ENCODE results near the gene RUNX1.

RUNX1 gene

GRCh38 chr21:34904526-34905217, 144.4 kb downstream of the RUNX1 start:
- no peak for DNase-seq (ENCODE audit: extremely low read depth, insufficient read length)
- TF ChIP-seq, protein P1, sequence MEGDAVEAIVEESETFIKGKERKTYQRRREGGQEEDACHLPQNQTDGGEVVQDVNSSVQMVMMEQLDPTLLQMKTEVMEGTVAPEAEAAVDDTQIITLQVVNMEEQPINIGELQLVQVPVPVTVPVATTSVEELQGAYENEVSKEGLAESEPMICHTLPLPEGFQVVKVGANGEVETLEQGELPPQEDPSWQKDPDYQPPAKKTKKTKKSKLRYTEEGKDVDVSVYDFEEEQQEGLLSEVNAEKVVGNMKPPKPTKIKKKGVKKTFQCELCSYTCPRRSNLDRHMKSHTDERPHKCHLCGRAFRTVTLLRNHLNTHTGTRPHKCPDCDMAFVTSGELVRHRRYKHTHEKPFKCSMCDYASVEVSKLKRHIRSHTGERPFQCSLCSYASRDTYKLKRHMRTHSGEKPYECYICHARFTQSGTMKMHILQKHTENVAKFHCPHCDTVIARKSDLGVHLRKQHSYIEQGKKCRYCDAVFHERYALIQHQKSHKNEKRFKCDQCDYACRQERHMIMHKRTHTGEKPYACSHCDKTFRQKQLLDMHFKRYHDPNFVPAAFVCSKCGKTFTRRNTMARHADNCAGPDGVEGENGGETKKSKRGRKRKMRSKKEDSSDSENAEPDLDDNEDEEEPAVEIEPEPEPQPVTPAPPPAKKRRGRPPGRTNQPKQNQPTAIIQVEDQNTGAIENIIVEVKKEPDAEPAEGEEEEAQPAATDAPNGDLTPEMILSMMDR (IDR thresholded peaks at IDR 0.05; ENCODE audit: insufficient read depth, low read length, poor library complexity, severe bottlenecking) = no peak
- Histone ChIP-seq H3K36me3 (ENCODE audit: control insufficient read depth, insufficient read depth, low read length) (no peaks in the 10 kb centered on the region), H3K4me3 (replicated peaks; ENCODE audit: low read depth, low read length) (no peak overlapping the region), H3K27me3 (replicated peaks; ENCODE audit: control insufficient read depth, insufficient read depth, low read length) (no peaks in the 10 kb centered on the region)

DNA sequence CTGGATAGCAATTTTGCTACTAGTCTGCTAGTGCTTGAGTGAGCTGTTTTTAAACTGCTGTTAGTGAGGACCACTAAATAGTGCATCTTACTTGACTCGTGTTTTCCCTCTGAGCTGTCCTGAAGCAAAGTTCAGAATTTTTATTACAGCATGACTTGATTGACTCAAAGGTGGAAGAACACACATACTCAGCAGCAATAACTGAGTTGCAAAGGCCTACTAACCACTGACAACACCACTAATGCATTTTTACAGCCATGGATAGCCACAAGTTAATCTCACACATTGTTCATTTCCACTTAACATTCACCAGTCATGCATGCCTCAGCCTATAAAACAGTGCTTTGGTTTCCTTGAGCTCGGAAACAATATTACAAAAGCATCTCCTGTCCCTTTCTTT, 148.7 kb downstream of the RUNX1 start:
- no peak for DNase-seq (ENCODE audit: extremely low read depth, insufficient read length)
- no peaks in the 10 kb centered on the region for H3K36me3 ChIP-seq (ENCODE audit: control insufficient read depth, insufficient read depth, low read length)
- no peaks in the 10 kb centered on the region for H3K27me3 ChIP-seq (replicated peaks; ENCODE audit: control insufficient read depth, insufficient read depth, low read length)
- TF ChIP-seq, protein P1 (IDR thresholded peaks at IDR 0.05; ENCODE audit: insufficient read depth, low read length, poor library complexity, severe bottlenecking) = no peak
- no peak overlapping the region for H3K4me3 ChIP-seq (replicated peaks; ENCODE audit: low read depth, low read length)

DNA sequence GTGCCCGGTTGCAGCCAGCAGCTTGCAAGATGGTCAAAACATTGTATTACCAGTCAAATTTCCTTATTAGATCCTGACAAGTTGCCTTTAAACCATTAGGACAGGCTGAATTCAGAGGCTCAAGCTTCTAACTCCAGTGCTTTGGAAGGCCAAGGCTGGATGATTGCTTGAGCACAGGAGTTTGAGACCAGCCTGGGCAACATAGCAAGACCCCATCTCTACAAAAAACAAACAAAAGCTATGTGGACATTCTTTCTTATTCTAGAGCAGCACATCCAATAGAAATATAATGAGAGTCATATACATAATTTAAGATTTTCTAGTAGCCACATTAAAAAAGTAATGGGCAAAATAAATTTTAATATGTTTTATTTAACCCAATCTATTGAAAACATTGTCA, 149.3 kb downstream of the RUNX1 start:
- TF ChIP-seq, protein P1 (IDR thresholded peaks at IDR 0.05; ENCODE audit: insufficient read depth, low read length, poor library complexity, severe bottlenecking) = no peak

DNA sequence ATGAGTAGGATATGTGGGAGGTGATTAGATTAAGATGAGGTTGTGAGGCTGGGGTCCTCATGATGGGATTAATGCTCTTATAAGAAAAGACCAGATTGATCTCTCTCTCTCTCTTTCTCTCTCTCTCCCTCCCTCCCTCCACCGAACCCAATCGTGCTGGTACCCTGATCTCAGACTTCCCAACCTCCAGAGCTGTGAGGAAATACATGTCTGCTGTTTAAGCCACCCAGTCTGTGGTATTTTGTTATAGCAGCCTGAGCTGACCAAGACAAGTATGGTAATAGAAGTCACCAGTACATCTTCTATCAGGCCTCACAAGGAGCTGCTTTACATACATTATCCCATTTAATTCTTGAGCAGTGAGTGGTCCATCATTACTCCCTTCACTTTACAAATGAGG, 149.8 kb downstream of the RUNX1 start:
- TF ChIP-seq, protein P1 (IDR thresholded peaks at IDR 0.05; ENCODE audit: insufficient read depth, low read length, poor library complexity, severe bottlenecking) = no peak
- Histone ChIP-seq H3K27me3 (replicated peaks; ENCODE audit: control insufficient read depth, insufficient read depth, low read length) (no peaks in the 10 kb centered on the region), H3K4me3 (replicated peaks; ENCODE audit: low read depth, low read length) (no peak overlapping the region), H3K36me3 (ENCODE audit: control insufficient read depth, insufficient read depth, low read length) (no peaks in the 10 kb centered on the region)
- no peak for DNase-seq (ENCODE audit: extremely low read depth, insufficient read length)

More for the DNA sequence above, 149.3 kb downstream of the RUNX1 start:
- DNase-seq (ENCODE audit: extremely low read depth, insufficient read length) = no peak
- Histone ChIP-seq H3K36me3 (ENCODE audit: control insufficient read depth, insufficient read depth, low read length) (no peaks in the 10 kb centered on the region), H3K27me3 (replicated peaks; ENCODE audit: control insufficient read depth, insufficient read depth, low read length) (no peaks in the 10 kb centered on the region), H3K4me3 (replicated peaks; ENCODE audit: low read depth, low read length) (no peak overlapping the region)

DNA sequence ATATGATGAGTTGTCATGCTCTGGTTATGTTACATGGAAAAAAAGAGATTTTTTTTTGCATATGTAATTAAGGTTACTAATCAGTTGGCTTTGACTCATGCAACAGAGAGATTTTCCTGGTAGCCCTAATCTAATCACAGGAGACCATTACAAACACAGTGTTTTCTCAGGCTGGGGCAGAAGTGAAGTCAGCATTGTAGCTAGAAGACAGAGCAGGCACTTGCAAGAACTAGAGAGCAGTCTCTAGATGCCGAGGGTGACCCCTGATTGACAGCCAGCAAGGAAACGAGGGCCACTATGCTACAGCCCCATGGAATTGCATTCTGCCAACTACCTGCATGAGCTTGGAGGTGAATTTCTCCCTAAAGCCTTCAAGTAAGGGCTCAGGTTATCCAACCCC, 151.3 kb downstream of the RUNX1 start:
- DNase-seq (ENCODE audit: extremely low read depth, insufficient read length) = no peak
- no peak overlapping the region for H3K4me3 ChIP-seq (replicated peaks; ENCODE audit: low read depth, low read length)
- no peaks in the 10 kb centered on the region for H3K36me3 ChIP-seq (ENCODE audit: control insufficient read depth, insufficient read depth, low read length)
- no peaks in the 10 kb centered on the region for H3K27me3 ChIP-seq (replicated peaks; ENCODE audit: control insufficient read depth, insufficient read depth, low read length)
- TF ChIP-seq, protein P1 (IDR thresholded peaks at IDR 0.05; ENCODE audit: insufficient read depth, low read length, poor library complexity, severe bottlenecking) = no peak

GRCh38 chr21:34894401-34894800, 154.7 kb downstream of the RUNX1 start:
- Histone ChIP-seq H3K36me3 (ENCODE audit: control insufficient read depth, insufficient read depth, low read length) (no peaks in the 10 kb centered on the region), H3K27me3 (replicated peaks; ENCODE audit: control insufficient read depth, insufficient read depth, low read length) (no peaks in the 10 kb centered on the region; the same call in 1 of the 2 replicates), H3K4me3 (replicated peaks; ENCODE audit: low read depth, low read length) (no peak overlapping the region)
- TF ChIP-seq, protein P1 (IDR thresholded peaks at IDR 0.05; ENCODE audit: insufficient read depth, low read length, poor library complexity, severe bottlenecking) = no peak
- no peak for DNase-seq (ENCODE audit: extremely low read depth, insufficient read length)
